Colonic mucosa (tissue), 4 donors: Measurements from ENCODE around the gene SLTM. TPM values are rescaled to one million over a fixed set of nuclear protein-coding genes. Genes with fewer than 3 reads are reported as not detected.

ENCODE experiments used
- DNase-seq: peaks from one replicate; pipeline ENCODE4 v3.0.0-alpha.2; 2020
- H3K27ac ChIP-seq: fragments of 200-600 bp; one replicate; pipeline ENCODE4 v1.8.0; 2021
- H3K27me3 ChIP-seq: fragments of 200-600 bp; one replicate; pipeline ENCODE4 v1.8.0; 2021
- H3K36me3 ChIP-seq: fragments of 200-600 bp; one replicate; pipeline ENCODE4 v1.8.0; 2021
- H3K4me1 ChIP-seq: fragments of 200-600 bp; one replicate; pipeline ENCODE4 v1.8.0; 2021; ENCODE audit warnings: mild to moderate bottlenecking
- H3K4me3 ChIP-seq: fragments of 200-600 bp; one replicate; pipeline ENCODE4 v1.8.0; 2021
- H3K9ac ChIP-seq, 2 donors: one replicate each; pipeline ENCODE4 v1.7.0; 2013; ENCODE audit warnings: control low read depth in 2 of 2, low read depth in 2 of 2, low read length in 2 of 2
- H3K9me3 ChIP-seq: fragments of 200-600 bp; one replicate; pipeline ENCODE4 v1.8.0; 2021
- intact Hi-C: fragments of 100-400 bp; cut with DNase I; formaldehyde crosslinking; loops from one replicate; pipeline ENCODE4 v1.14.1; 2022
- total RNA-seq, 2 donors: library from RNA; stranded (reverse); fragmentation: NEBNext Ultra II Directional in 1 of 2; extraction: Animal tissue kit (Norgen Biotek cat#: 25700) in 1 of 2; gene quantifications; one replicate each; pipeline ENCODE4 v1.2.1, GENCODE V29; 2021
- TF ChIP-seq, protein P1 (sequence below): fragments of 200-600 bp; IDR thresholded peaks from one replicate; pipeline ENCODE4 v1.8.0; 2022; ENCODE audit warnings: antibody characterized with exemption, mild to moderate bottlenecking
- donor health status: healthy.
- donor health status: DM: no; HTN: no; CAD: no.
- donor health status: DM: no; HTN: no; CAD: no.

Gene SLTM
- 10 to 100 TPM; 62.6 to 78.2 TPM for total RNA-seq

DNA sequence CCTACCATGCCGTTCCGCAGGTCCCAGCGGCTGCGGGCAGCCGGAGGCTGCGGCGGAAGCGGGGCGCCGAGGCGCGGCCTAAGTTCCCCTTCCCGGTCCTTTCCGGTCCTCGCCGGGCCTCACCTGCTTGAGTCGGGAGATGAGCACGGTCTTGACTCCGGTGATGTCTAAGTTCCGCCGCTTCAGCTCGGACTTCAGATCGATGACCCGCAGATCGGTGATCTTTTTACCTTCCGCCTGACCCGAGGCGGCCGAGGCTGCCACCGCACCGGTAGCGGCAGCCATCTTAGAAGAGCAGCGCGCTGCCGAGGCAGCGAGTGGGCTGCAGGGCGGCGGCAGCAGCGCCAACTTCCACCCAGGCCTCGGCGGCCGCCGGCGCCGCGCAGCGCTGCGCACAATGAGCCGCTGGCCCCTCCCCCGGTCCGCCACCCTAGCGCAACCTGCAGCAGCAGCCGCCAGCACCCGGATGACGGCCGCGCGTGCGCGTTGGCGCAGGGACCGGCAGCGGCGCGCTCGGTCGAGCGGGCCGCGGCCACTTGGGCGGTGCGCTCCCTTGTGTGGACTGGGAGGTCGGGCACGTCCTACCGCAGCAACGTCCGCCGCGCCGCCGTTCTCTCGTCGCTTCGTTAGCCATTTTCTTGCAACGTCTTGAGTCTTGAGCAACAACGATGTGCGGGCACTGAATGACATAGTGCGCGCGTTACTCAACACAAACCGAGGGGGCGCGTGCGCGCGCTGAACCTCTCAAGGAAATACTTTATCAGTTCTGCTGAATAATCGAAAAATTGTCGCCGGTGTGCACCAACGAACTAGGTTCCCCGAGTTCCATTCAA is at the start of gene SLTM:
SLTM (minus strand) TSS at position 399 of the 833 bp plus-strand sequence; CDS start at position 285, 114 bp downstream.
- Histone ChIP-seq H3K36me3 (peaks cover 8% of the 10 kb centered on the region), H3K27ac (peak within 1 kb of the TSS; percentile 98), H3K9ac (peak within 1 kb of the TSS; percentile 91 to 98), H3K9me3 (no peaks in the 10 kb centered on the region), H3K4me1 (no peaks in the 10 kb centered on the region), H3K4me3 (peak within 1 kb of the TSS; percentile 64), H3K27me3 (no peaks in the 10 kb centered on the region)
- TF ChIP-seq, protein P1, sequence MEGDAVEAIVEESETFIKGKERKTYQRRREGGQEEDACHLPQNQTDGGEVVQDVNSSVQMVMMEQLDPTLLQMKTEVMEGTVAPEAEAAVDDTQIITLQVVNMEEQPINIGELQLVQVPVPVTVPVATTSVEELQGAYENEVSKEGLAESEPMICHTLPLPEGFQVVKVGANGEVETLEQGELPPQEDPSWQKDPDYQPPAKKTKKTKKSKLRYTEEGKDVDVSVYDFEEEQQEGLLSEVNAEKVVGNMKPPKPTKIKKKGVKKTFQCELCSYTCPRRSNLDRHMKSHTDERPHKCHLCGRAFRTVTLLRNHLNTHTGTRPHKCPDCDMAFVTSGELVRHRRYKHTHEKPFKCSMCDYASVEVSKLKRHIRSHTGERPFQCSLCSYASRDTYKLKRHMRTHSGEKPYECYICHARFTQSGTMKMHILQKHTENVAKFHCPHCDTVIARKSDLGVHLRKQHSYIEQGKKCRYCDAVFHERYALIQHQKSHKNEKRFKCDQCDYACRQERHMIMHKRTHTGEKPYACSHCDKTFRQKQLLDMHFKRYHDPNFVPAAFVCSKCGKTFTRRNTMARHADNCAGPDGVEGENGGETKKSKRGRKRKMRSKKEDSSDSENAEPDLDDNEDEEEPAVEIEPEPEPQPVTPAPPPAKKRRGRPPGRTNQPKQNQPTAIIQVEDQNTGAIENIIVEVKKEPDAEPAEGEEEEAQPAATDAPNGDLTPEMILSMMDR, result peak; percentile 20
- intact Hi-C loops, result no loop called here
- peak; percentile 91 for DNase-seq

DNA sequence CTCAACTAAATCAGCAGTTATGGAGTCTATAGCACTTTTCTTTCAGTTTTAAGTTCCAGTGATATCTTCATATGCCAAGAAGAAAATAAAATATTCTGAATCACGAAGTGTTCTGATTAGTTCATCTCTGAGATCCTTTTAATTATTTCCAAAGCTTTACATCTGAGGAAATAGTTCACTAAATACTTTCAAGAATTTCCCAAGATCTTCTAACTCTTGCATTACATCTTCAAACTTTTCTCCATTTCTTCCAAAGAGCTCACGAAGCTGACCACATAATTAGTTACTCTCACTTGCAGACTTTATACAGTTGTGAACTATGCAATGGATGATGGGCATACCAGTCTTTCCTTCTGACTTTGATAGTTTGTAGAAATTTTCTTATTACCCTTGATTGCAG is 49.8 kb upstream of the SLTM start:
- intact Hi-C loops, result loop anchor here (5.0 kb wide), 1 partner anchor 514 kb away; no protein-coding TSS in a partner anchor
- DNase-seq, result no peak
- H3K9ac ChIP-seq, result no peak overlapping the region
- TF ChIP-seq, protein P1, result no peak
- no peaks in the 10 kb centered on the region for H3K27me3 ChIP-seq
- no peaks in the 10 kb centered on the region for H3K9me3 ChIP-seq
- no peak overlapping the region for H3K27ac ChIP-seq
- H3K4me1 ChIP-seq, result peaks cover 4% of the 10 kb centered on the region
- no peaks in the 10 kb centered on the region for H3K36me3 ChIP-seq
- no peak overlapping the region for H3K4me3 ChIP-seq

DNA sequence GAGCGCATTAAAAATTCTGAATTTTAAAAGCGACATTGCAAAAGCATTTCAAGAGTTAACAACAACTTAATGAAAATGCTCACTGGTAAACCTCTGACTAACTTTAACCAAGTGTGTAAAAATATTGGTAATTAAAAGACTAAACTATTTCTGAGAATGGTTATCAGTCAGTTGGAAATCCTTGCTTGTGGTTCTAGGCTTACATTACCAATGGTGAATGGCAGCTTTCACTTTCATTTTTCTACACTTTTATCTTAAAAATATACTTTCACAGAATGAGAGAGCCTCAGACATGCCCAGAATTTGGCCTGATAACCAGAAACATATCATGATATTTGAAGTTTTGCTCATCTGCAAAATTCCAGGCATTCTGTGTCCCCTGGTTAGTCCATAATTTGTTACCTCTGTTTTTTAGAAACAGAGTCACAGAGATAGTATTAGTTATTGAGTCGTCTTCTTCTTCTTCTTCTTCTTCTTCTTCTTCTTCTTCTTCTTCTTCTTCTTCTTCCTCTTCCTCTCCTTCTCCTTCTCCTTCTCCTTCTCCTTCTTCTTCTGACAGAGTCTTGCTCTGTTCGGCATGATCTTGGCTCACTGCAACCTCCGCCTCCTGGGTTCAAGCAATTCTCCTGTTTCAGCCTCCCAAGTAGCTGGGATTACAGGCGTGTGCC is 48.5 kb upstream of the SLTM start:
- TF ChIP-seq, protein P1, result no peak
- no peak for DNase-seq
- Histone ChIP-seq H3K36me3 (no peaks in the 10 kb centered on the region), H3K4me1 (peaks cover 4% of the 10 kb centered on the region), H3K27ac (no peak overlapping the region), H3K4me3 (no peak overlapping the region), H3K27me3 (no peaks in the 10 kb centered on the region), H3K9me3 (no peaks in the 10 kb centered on the region), H3K9ac (no peak overlapping the region)
- intact Hi-C loops, result loop anchor here (5.0 kb wide), 1 partner anchor 515 kb away; no protein-coding TSS in a partner anchor

DNA sequence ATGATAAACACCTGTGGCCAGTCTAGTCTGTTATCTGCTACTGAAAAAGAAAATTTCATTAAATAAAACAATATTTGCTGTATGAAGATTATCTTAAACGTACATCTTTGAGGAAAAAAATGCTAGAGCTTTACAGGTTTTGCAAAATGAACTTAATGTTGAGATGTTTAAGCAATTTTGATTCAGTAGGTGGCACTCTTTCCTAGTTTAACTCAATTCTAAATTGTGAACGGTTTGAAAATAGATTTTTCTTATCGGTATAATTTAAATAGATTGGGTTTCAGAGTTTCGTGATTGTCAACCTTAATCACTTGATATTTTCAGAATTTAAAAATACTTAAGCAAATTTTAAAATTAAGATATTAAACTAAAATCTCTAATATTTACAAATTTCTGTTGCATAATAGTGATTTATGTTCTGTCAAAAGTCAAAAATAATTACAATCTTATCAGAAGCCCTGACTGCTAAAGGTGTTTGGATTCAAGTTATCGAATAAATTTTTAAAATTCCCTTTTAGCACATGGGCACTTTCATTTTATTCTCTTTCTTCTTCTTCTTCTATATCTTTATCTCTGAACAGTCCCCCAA is 47.0 kb upstream of the SLTM start:
- Histone ChIP-seq H3K9me3 (no peaks in the 10 kb centered on the region), H3K27me3 (no peaks in the 10 kb centered on the region), H3K4me3 (no peak overlapping the region), H3K36me3 (no peaks in the 10 kb centered on the region), H3K27ac (no peak overlapping the region), H3K4me1 (peaks cover 4% of the 10 kb centered on the region), H3K9ac (no peak overlapping the region)
- TF ChIP-seq, protein P1, result peak; percentile 29
- intact Hi-C loops, result loop anchor here (5.0 kb wide), 1 partner anchor 517 kb away; no protein-coding TSS in a partner anchor
- DNase-seq, result no peak

DNA sequence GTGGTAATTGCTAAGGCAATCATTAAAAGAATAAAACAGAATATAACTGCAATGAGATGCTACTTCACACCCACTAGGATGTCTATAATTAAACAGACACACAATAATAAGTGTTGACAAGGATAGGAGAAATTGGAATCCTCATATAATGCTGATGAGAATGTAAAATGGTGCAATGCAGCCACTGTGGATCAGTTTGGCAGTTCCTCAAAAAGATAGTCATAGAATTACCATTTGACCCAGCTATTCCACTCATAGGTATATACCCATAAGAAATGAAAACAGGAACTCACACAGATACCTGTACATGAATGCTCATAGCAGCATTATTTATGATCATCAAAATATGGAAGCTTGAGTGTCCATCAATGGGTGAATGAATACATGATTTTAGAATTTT is 44.4 kb upstream of the SLTM start:
- peaks cover 4% of the 10 kb centered on the region for H3K4me1 ChIP-seq
- TF ChIP-seq, protein P1, result no peak
- H3K36me3 ChIP-seq, result no peaks in the 10 kb centered on the region
- H3K4me3 ChIP-seq, result no peak overlapping the region
- no peaks in the 10 kb centered on the region for H3K9me3 ChIP-seq
- H3K27ac ChIP-seq, result no peak overlapping the region
- H3K9ac ChIP-seq, result no peak overlapping the region
- intact Hi-C loops, result no loop called here
- no peaks in the 10 kb centered on the region for H3K27me3 ChIP-seq
- no peak for DNase-seq
